Measurements from ENCODE around the gene THAP3.

- no peak for TF ChIP-seq POLR2A (IDR thresholded peaks at IDR 0.05)
- no peak for TF ChIP-seq EP300 (IDR thresholded peaks at IDR 0.05; ENCODE audit: low read depth)
- TF ChIP-seq CTCF (IDR thresholded peaks at IDR 0.05), result peak in 3 of 5 experiments; percentile 11 to 16 (median 15)
- no peak for TF ChIP-seq POLR2AphosphoS5 (IDR thresholded peaks at IDR 0.05)
Measured at GRCh38 chr1:6580593-6581409, 43.9 kb upstream of the THAP3 start.
